ENCODE data around the gene SPNS2. TPM values are rescaled to one million over a fixed set of nuclear protein-coding genes. Genes with fewer than 3 reads are reported as not detected.

The SPNS2 gene
- total and polyA plus RNA-seq, 2 donors (not counting 1 experiment from before 2014, with no cell fraction given) = 0.48 TPM; not detected in 1

GRCh38 chr17:4520894-4521600 is 22.4 kb downstream of the SPNS2 start:
- ChIA-PET CTCF (interaction anchor here (0.8 kb wide), 1 partner anchor 222 kb away, joined by 3 read pairs; no protein-coding TSS in a partner anchor), POLR2A (no interaction called here)
- Histone ChIP-seq H4K20me1 (ENCODE audit: control insufficient read depth, insufficient read depth, low read length, poor library complexity, severe bottlenecking) (no peaks in the 10 kb centered on the region), H3K4me1 (ENCODE audit: control insufficient read depth in 2 of 2, insufficient read depth in 2 of 2, low read length in 2 of 2) (peaks cover 0 to 28% of the 10 kb centered on the region in 2 donors), H3K27me3 (replicated peaks in 1 of 4; ENCODE audit: control extremely low read depth in 1 of 4, control insufficient read depth in 3 of 4, insufficient read depth in 4 of 4, low read length in 3 of 4) (no peaks in the 10 kb centered on the region), H3K36me3 (replicated peaks in 1 of 2; ENCODE audit: control extremely low read depth in 1 of 2, control insufficient read depth in 1 of 2, extremely low read depth in 1 of 2, insufficient read depth in 2 of 2, low read length in 1 of 2) (no peaks in the 10 kb centered on the region), H3K27ac (ENCODE audit: low read length in 2 of 2) (no peak overlapping the region), H3K4me3 (ENCODE audit: control extremely low read depth in 1 of 5, extremely low read depth in 1 of 5, insufficient read depth in 1 of 5, low read depth in 2 of 5, low read length in 4 of 5) (no peak overlapping the region), H3K9me3 (ENCODE audit: control extremely low read depth in 1 of 3, control insufficient read depth in 2 of 3, insufficient read depth in 1 of 3, low read length in 2 of 3) (peaks cover 0 to 3% (median 0%) of the 10 kb centered on the region in 3 donors), H3K4me2 (replicated peaks; ENCODE audit: low read depth, low read length, poor library complexity, severe bottlenecking) (no peak overlapping the region), H3K9ac (ENCODE audit: low read length) (no peak overlapping the region), H3K79me2 (ENCODE audit: control insufficient read depth, insufficient read depth, low read length) (no peaks in the 10 kb centered on the region), H2AFZ (ENCODE audit: insufficient read depth, low read depth, low read length, poor library complexity, severe bottlenecking) (no peak overlapping the region)
- 92% methylated on average over 5 of the region's 8 CpGs for WGBS (ENCODE audit: insufficient coverage)
- H3K4me3 Mint-ChIP-seq = no peak overlapping the region
- H3K4me1 Mint-ChIP-seq = peaks cover 3% of the 10 kb centered on the region
- H3K27ac Mint-ChIP-seq = no peak overlapping the region
- no peaks in the 10 kb centered on the region for H3K27me3 Mint-ChIP-seq
- intact Hi-C loops (cut with micrococcal nuclease) = no loop called here
- ATAC-seq (ENCODE audit: low read depth) = no peak
- TF ChIP-seq EZH2 (IDR thresholded peaks at IDR 0.05; ENCODE audit: borderline replicate concordance, insufficient read depth, low read depth, low read length, poor library complexity, severe bottlenecking) = no peak
- no peak for TF ChIP-seq CTCF (IDR thresholded peaks at IDR 0.05)
- no peak for DNase-seq
- H3K9me3 Mint-ChIP-seq (ENCODE audit: insufficient read depth) = no peaks in the 10 kb centered on the region

GRCh38 chr17:4522661-4523060 is 24.0 kb downstream of the SPNS2 start:
- DNase-seq (no peak), ATAC-seq (ENCODE audit: low read depth) (no peak)
- POLR2A ChIA-PET = no interaction called here
- no peaks in the 10 kb centered on the region for H3K79me2 ChIP-seq (ENCODE audit: control insufficient read depth, insufficient read depth, low read length)
- H3K4me1 ChIP-seq (ENCODE audit: control insufficient read depth in 2 of 2, insufficient read depth in 2 of 2, low read length in 2 of 2) = peaks cover 0 to 28% of the 10 kb centered on the region in 2 donors
- no peak overlapping the region for H3K9ac ChIP-seq (ENCODE audit: low read length)
- WGBS (ENCODE audit: insufficient coverage) = 95% methylated on average over 6 of the region's 6 CpGs
- TF ChIP-seq EZH2 (IDR thresholded peaks at IDR 0.05; ENCODE audit: borderline replicate concordance, insufficient read depth, low read depth, low read length, poor library complexity, severe bottlenecking) = no peak
- H3K4me3 ChIP-seq (ENCODE audit: control extremely low read depth in 1 of 5, extremely low read depth in 1 of 5, insufficient read depth in 1 of 5, low read depth in 2 of 5, low read length in 4 of 5) = no peak overlapping the region
- CTCF ChIA-PET = no interaction called here
- Mint-ChIP-seq H3K27me3 (peaks cover 4% of the 10 kb centered on the region), H3K4me3 (no peak overlapping the region), H3K4me1 (peaks cover 3% of the 10 kb centered on the region), H3K27ac (no peak overlapping the region), H3K9me3 (ENCODE audit: insufficient read depth) (no peaks in the 10 kb centered on the region)
- H3K4me2 ChIP-seq (replicated peaks; ENCODE audit: low read depth, low read length, poor library complexity, severe bottlenecking) = no peak overlapping the region
- H3K27me3 ChIP-seq (replicated peaks in 1 of 4; ENCODE audit: control extremely low read depth in 1 of 4, control insufficient read depth in 3 of 4, insufficient read depth in 4 of 4, low read length in 3 of 4) = no peaks in the 10 kb centered on the region
- no peaks in the 10 kb centered on the region for H3K9me3 ChIP-seq (ENCODE audit: control extremely low read depth in 1 of 3, control insufficient read depth in 2 of 3, insufficient read depth in 1 of 3, low read length in 2 of 3)
- no peak overlapping the region for H2AFZ ChIP-seq (ENCODE audit: insufficient read depth, low read depth, low read length, poor library complexity, severe bottlenecking)
- H4K20me1 ChIP-seq (ENCODE audit: control insufficient read depth, insufficient read depth, low read length, poor library complexity, severe bottlenecking) = no peaks in the 10 kb centered on the region
- H3K36me3 ChIP-seq (replicated peaks in 1 of 2; ENCODE audit: control extremely low read depth in 1 of 2, control insufficient read depth in 1 of 2, extremely low read depth in 1 of 2, insufficient read depth in 2 of 2, low read length in 1 of 2) = no peaks in the 10 kb centered on the region
- intact Hi-C loops (cut with micrococcal nuclease) = no loop called here
- H3K27ac ChIP-seq (ENCODE audit: low read length in 2 of 2) = no peak overlapping the region

Measured in B cell (primary cell).